ENCODE measurements around the gene CTPS2.
"Not testable (repeated sequence)": the region's sequence is repeated elsewhere in the genome, so short reads cannot be mapped to it uniquely, and the experiment has no call there.

The CTPS2 gene

GRCh38 chrX:16606142-16606720, 106.2 kb downstream of the CTPS2 start:
- no peak for TF ChIP-seq CTCF (IDR thresholded peaks at IDR 0.05; ENCODE audit: low read depth, low read length, missing control alignments)
- no peak overlapping the region for H3K4me3 ChIP-seq (ENCODE audit: low read depth, low read length)
- DNase-seq (ENCODE audit: low read depth): no peak

GRCh38 chrX:16604337-16604736, 108.1 kb downstream of the CTPS2 start:
- DNase-seq (ENCODE audit: low read depth): no peak
- no peak overlapping the region for H3K4me3 ChIP-seq (ENCODE audit: low read depth, low read length)
- no peak for TF ChIP-seq CTCF (IDR thresholded peaks at IDR 0.05; ENCODE audit: low read depth, low read length, missing control alignments)

GRCh38 chrX:16603822-16604221, 108.6 kb downstream of the CTPS2 start:
- no peak for DNase-seq (ENCODE audit: low read depth)
- no peak for TF ChIP-seq CTCF (IDR thresholded peaks at IDR 0.05; ENCODE audit: low read depth, low read length, missing control alignments)
- no peak overlapping the region for H3K4me3 ChIP-seq (ENCODE audit: low read depth, low read length)

GRCh38 chrX:16603235-16603634, 109.2 kb downstream of the CTPS2 start:
- not testable (repeated sequence) for H3K4me3 ChIP-seq (ENCODE audit: low read depth, low read length); DNase-seq (ENCODE audit: low read depth)

GRCh38 chrX:16601885-16602284, 110.6 kb downstream of the CTPS2 start:
- no peak for DNase-seq (ENCODE audit: low read depth)
- TF ChIP-seq CTCF (IDR thresholded peaks at IDR 0.05; ENCODE audit: low read depth, low read length, missing control alignments): no peak

GRCh38 chrX:16594490-16594889, 118.0 kb downstream of the CTPS2 start:
- TF ChIP-seq CTCF (IDR thresholded peaks at IDR 0.05; ENCODE audit: low read depth, low read length, missing control alignments): no peak
- H3K4me3 ChIP-seq (ENCODE audit: low read depth, low read length): no peak overlapping the region
- no peak for DNase-seq (ENCODE audit: low read depth)

More at GRCh38 chrX:16601885-16602284, 110.6 kb downstream of the CTPS2 start:
- no peak overlapping the region for H3K4me3 ChIP-seq (ENCODE audit: low read depth, low read length)

- TF ChIP-seq CTCF (IDR thresholded peaks at IDR 0.05; ENCODE audit: low read depth, low read length, missing control alignments): no peak
- DNase-seq (ENCODE audit: low read depth): no peak
- no peak overlapping the region for H3K4me3 ChIP-seq (ENCODE audit: low read depth, low read length)
Observed at GRCh38 chrX:16593801-16594200, 118.7 kb downstream of the CTPS2 start.

Data from GM12864 (cell line).